Measurements from ENCODE around the gene RNF113A.
A peak's percentile ranks its signal among the peaks of the same experiment; 100 is the strongest.

RNF113A gene

GRCh38 chrX:119852382-119853353 is 18.9 kb downstream of the RNF113A start, which contains the start of gene UPF3B:
TSS of gene UPF3B (minus strand) at chrX:119852963. CDS start at chrX:119852928, 35 bp downstream.
- TF ChIP-seq EP300 (IDR thresholded peaks at IDR 0.05; ENCODE audit: borderline replicate concordance) = no peak
- TF ChIP-seq YY1 (IDR thresholded peaks at IDR 0.05; ENCODE audit: low read depth) = peak; percentile 87
- TF ChIP-seq USF1 (IDR thresholded peaks at IDR 0.05) = peak; percentile 50; the same call in 1 of the 2 replicates
- TF ChIP-seq TAF1 (IDR thresholded peaks at IDR 0.05; ENCODE audit: low read depth) = peak; percentile 53

- TF ChIP-seq NFIC (IDR thresholded peaks at IDR 0.05) (no peak), ZBTB7A (IDR thresholded peaks at IDR 0.05; ENCODE audit: low read depth) (no peak), YY1 (IDR thresholded peaks at IDR 0.05; ENCODE audit: low read depth) (no peak), RAD21 (IDR thresholded peaks at IDR 0.05; ENCODE audit: low read depth) (no peak), EP300 (IDR thresholded peaks at IDR 0.05; ENCODE audit: borderline replicate concordance) (no peak)
Observed at GRCh38 chrX:119833905-119834304, 37.6 kb downstream of the RNF113A start.

- no peak for TF ChIP-seq EP300 (IDR thresholded peaks at IDR 0.05; ENCODE audit: borderline replicate concordance)
- TF ChIP-seq EGR1 (IDR thresholded peaks at IDR 0.05) = no peak
- no peak for TF ChIP-seq NFIC (IDR thresholded peaks at IDR 0.05)
- no peak for TF ChIP-seq CREB1 (IDR thresholded peaks at IDR 0.05; ENCODE audit: low read depth)
- TF ChIP-seq RAD21 (IDR thresholded peaks at IDR 0.05; ENCODE audit: low read depth) = no peak
- no peak for TF ChIP-seq ZBTB7A (IDR thresholded peaks at IDR 0.05; ENCODE audit: low read depth)
- TF ChIP-seq TAF1 (IDR thresholded peaks at IDR 0.05; ENCODE audit: low read depth) = no peak
- no peak for TF ChIP-seq FOXM1 (IDR thresholded peaks at IDR 0.05; ENCODE audit: borderline replicate concordance, low read depth)
- TF ChIP-seq CEBPB (IDR thresholded peaks at IDR 0.05) = no peak
- no peak for TF ChIP-seq USF1 (IDR thresholded peaks at IDR 0.05)
- TF ChIP-seq TCF12 (IDR thresholded peaks at IDR 0.05; ENCODE audit: low read depth) = no peak
- no peak for TF ChIP-seq TEAD4 (IDR thresholded peaks at IDR 0.05)
- TF ChIP-seq REST (IDR thresholded peaks at IDR 0.05; ENCODE audit: low read depth) = no peak
- no peak for TF ChIP-seq MAX (IDR thresholded peaks at IDR 0.05)
- no peak for TF ChIP-seq YY1 (IDR thresholded peaks at IDR 0.05; ENCODE audit: low read depth)
Observed at GRCh38 chrX:119828446-119828845, 43.1 kb downstream of the RNF113A start.

GRCh38 chrX:119826399-119826959 is 45.1 kb downstream of the RNF113A start:
- TF ChIP-seq TEAD4 (IDR thresholded peaks at IDR 0.05) (no peak), TCF12 (IDR thresholded peaks at IDR 0.05; ENCODE audit: low read depth) (no peak), MAX (IDR thresholded peaks at IDR 0.05) (no peak), EGR1 (IDR thresholded peaks at IDR 0.05) (no peak), CREB1 (IDR thresholded peaks at IDR 0.05; ENCODE audit: low read depth) (no peak), ZBTB7A (IDR thresholded peaks at IDR 0.05; ENCODE audit: low read depth) (no peak), YY1 (IDR thresholded peaks at IDR 0.05; ENCODE audit: low read depth) (no peak), NFIC (IDR thresholded peaks at IDR 0.05) (no peak), FOXM1 (IDR thresholded peaks at IDR 0.05; ENCODE audit: borderline replicate concordance, low read depth) (no peak), RAD21 (IDR thresholded peaks at IDR 0.05; ENCODE audit: low read depth) (no peak), CEBPB (IDR thresholded peaks at IDR 0.05) (no peak), EP300 (IDR thresholded peaks at IDR 0.05; ENCODE audit: borderline replicate concordance) (no peak), TAF1 (IDR thresholded peaks at IDR 0.05; ENCODE audit: low read depth) (no peak), REST (IDR thresholded peaks at IDR 0.05; ENCODE audit: low read depth) (no peak), USF1 (IDR thresholded peaks at IDR 0.05) (no peak)

Measured in Ishikawa (cell line).